ENCODE results near the gene DLG2. TPM values are rescaled to one million over a fixed set of nuclear protein-coding genes. Genes with fewer than 3 reads are reported as not detected.

The DLG2 gene
- polyA plus RNA-seq, 1 experiment: 0.68 TPM

- Histone ChIP-seq H3K9me3 (ENCODE audit: control insufficient read depth, insufficient read depth, low read length) (no peaks in the 10 kb centered on the region), H3K27me3 (ENCODE audit: control insufficient read depth, insufficient read depth, low read length) (no peaks in the 10 kb centered on the region), H3K4me3 (ENCODE audit: low read depth, low read length) (no peak overlapping the region), H3K27ac (ENCODE audit: low read depth, low read length) (no peak overlapping the region)
- ChIA-PET CTCF (no interaction called here), POLR2A (no interaction called here)
- TF ChIP-seq CTCF (IDR thresholded peaks at IDR 0.05; ENCODE audit: low read depth, low read length): no peak
- no peak for DNase-seq (ENCODE audit: low read depth, low spot score)
Measured at GRCh38 chr11:84146826-84147225, 1480.3 kb downstream of the DLG2 start.

- no peak for TF ChIP-seq CTCF (IDR thresholded peaks at IDR 0.05; ENCODE audit: low read depth, low read length)
- no peak for DNase-seq (ENCODE audit: low read depth, low spot score)
- ChIA-PET CTCF (no interaction called here), POLR2A (no interaction called here)
- H3K9me3 ChIP-seq (ENCODE audit: control insufficient read depth, insufficient read depth, low read length): no peaks in the 10 kb centered on the region
- H3K27me3 ChIP-seq (ENCODE audit: control insufficient read depth, insufficient read depth, low read length): no peaks in the 10 kb centered on the region
- no peak overlapping the region for H3K27ac ChIP-seq (ENCODE audit: low read depth, low read length)
- no peak overlapping the region for H3K4me3 ChIP-seq (ENCODE audit: low read depth, low read length)
Measured at GRCh38 chr11:84145616-84146185, 1481.4 kb downstream of the DLG2 start.

GRCh38 chr11:84144531-84144930 lies 1482.6 kb downstream of the DLG2 start:
- Histone ChIP-seq H3K4me3 (ENCODE audit: low read depth, low read length) (no peak overlapping the region), H3K27ac (ENCODE audit: low read depth, low read length) (no peak overlapping the region), H3K27me3 (ENCODE audit: control insufficient read depth, insufficient read depth, low read length) (no peaks in the 10 kb centered on the region), H3K9me3 (ENCODE audit: control insufficient read depth, insufficient read depth, low read length) (no peaks in the 10 kb centered on the region)
- no peak for DNase-seq (ENCODE audit: low read depth, low spot score)
- ChIA-PET POLR2A (no interaction called here), CTCF (no interaction called here)
- no peak for TF ChIP-seq CTCF (IDR thresholded peaks at IDR 0.05; ENCODE audit: low read depth, low read length)

- TF ChIP-seq CTCF (IDR thresholded peaks at IDR 0.05; ENCODE audit: low read depth, low read length): no peak
- POLR2A ChIA-PET: no interaction called here
Measured at GRCh38 chr11:84142411-84142810, 1484.7 kb downstream of the DLG2 start.

GRCh38 chr11:84140386-84141169 lies 1486.6 kb downstream of the DLG2 start:
- no peak for TF ChIP-seq CTCF (IDR thresholded peaks at IDR 0.05; ENCODE audit: low read depth, low read length)

More at GRCh38 chr11:84142411-84142810, 1484.7 kb downstream of the DLG2 start:
- H3K27ac ChIP-seq (ENCODE audit: low read depth, low read length): no peak overlapping the region
- H3K4me3 ChIP-seq (ENCODE audit: low read depth, low read length): no peak overlapping the region
- DNase-seq (ENCODE audit: low read depth, low spot score): no peak
- H3K9me3 ChIP-seq (ENCODE audit: control insufficient read depth, insufficient read depth, low read length): no peaks in the 10 kb centered on the region
- H3K27me3 ChIP-seq (ENCODE audit: control insufficient read depth, insufficient read depth, low read length): no peaks in the 10 kb centered on the region
- CTCF ChIA-PET: no interaction called here

More at GRCh38 chr11:84140386-84141169, 1486.6 kb downstream of the DLG2 start:
- ChIA-PET CTCF (no interaction called here), POLR2A (no interaction called here)
- H3K27me3 ChIP-seq (ENCODE audit: control insufficient read depth, insufficient read depth, low read length): no peaks in the 10 kb centered on the region
- H3K4me3 ChIP-seq (ENCODE audit: low read depth, low read length): no peak overlapping the region
- no peaks in the 10 kb centered on the region for H3K9me3 ChIP-seq (ENCODE audit: control insufficient read depth, insufficient read depth, low read length)
- H3K27ac ChIP-seq (ENCODE audit: low read depth, low read length): no peak overlapping the region
- no peak for DNase-seq (ENCODE audit: low read depth, low spot score)
